ENCODE measurements around the gene C5orf46. TPM values are rescaled to one million over a fixed set of nuclear protein-coding genes. Genes with fewer than 3 reads are reported as not detected.
A peak's percentile ranks its signal among the peaks of the same experiment; 100 is the strongest.

Gene C5orf46
- total RNA-seq, 2 donors from 2014 or later: not detected

DNA sequence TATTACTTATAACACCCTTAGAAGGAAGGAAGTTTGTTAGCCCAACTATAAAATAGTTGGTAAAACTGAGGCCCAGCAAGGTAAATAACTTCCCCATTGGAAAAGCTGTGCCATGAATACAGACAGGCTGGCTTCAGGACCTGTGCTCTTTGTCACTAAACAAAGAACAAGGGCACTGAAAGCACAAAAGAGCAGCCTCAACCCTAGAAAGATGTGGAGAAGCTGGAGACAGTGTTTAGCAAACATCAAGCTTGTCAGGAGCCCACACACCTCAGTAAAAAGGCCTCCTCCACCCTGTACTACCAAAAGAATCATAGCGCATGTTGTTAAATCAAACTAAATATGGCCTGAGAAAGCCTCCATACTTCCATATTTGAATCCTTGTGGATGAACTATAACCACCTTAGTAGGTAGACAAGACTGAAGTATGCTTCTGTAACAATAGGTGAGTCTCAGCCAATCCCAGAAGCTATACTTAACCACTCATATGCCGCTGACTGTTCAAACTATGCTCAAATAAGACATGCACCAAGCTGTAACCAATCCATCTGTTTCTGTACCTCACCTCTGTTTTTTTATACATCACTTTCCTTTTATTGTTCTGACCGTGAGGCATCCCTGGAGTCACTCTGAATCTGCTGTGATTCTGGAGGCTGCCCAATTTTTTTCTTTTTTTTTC is 46.2 kb downstream of the C5orf46 start:
- H3K36me3 Mint-ChIP-seq: no peaks in the 10 kb centered on the region
- ATAC-seq (no peak), DNase-seq (ENCODE audit: low spot score) (no peak)
- no peak overlapping the region for H3K27ac Mint-ChIP-seq
- H3K4me3 Mint-ChIP-seq: no peak overlapping the region
- H3K4me1 Mint-ChIP-seq (ENCODE audit: low read depth in 2 of 2): no peaks in the 10 kb centered on the region
- H3K9me3 Mint-ChIP-seq: no peaks in the 10 kb centered on the region
- H3K27me3 Mint-ChIP-seq: no peaks in the 10 kb centered on the region

DNA sequence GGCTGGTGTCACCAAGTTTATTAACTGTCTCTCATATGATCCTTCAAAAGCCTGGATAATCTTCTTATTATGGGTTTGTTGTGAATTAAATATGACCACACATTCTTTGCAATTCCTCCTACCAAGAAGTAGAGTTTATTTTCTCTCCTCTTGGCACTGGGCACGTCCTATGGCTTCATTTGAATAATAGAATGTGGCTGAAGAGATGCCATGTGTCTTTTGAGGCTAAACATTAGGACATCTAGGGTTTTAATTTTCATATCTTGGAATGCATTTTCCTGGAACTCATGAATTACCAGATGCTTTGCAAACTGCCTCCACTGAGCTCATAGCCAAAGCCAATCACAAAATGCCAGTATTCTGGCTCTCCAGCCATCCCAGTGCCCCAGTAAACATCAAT is 47.8 kb downstream of the C5orf46 start:
- Mint-ChIP-seq H3K27ac (no peak overlapping the region), H3K4me3 (no peak overlapping the region), H3K27me3 (peaks cover 4 to 6% of the 10 kb centered on the region in 2 donors), H3K36me3 (no peaks in the 10 kb centered on the region), H3K4me1 (ENCODE audit: low read depth in 2 of 2) (no peaks in the 10 kb centered on the region), H3K9me3 (no peaks in the 10 kb centered on the region)
- ATAC-seq: no peak
- no peak for DNase-seq (ENCODE audit: low spot score)

DNA sequence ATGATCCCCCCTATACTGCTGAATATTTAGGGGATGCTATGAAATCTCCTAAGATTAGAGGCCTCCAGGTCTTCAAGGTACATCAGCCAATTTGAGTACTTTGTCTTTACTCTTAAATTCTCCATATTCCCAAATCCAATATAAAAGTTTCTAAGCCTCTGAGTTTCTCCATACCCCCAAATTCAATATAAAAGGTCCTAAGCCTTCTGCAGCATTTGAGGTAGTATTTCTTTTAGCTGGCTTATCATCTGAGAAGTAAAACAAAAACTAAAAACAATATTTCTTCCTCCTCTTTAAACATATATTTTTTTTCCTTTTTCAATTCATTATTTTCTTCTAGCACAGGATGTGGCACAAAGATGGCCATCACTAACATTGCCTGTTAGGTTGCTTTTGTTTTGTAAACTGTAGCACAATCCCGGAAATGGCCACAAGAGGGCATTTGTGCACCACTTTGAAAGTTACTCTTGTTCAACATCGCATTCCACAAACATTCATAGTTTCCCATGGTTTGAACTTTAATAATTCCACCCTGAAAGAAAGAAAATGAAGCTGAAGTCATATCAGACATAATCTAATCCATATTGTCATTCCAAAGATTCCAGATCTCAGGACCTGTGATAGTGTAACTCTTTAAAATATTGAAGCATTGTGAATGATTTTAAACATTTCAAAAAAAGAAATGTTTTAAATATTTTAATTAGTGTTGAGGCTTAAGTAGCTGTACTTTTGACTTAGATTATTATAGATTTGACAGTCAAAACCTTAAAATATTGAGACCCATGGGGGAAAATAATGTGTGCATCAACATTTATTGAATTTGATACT is 48.8 kb downstream of the C5orf46 start:
- Mint-ChIP-seq H3K9me3 (no peaks in the 10 kb centered on the region), H3K4me3 (no peak overlapping the region), H3K27me3 (peaks cover 8 to 12% of the 10 kb centered on the region in 2 donors), H3K36me3 (no peaks in the 10 kb centered on the region), H3K4me1 (ENCODE audit: low read depth in 2 of 2) (peaks cover 0 to 4% of the 10 kb centered on the region in 2 donors), H3K27ac (no peak overlapping the region)
- ATAC-seq: no peak
- peak; percentile 68 for DNase-seq (ENCODE audit: low spot score)

DNA sequence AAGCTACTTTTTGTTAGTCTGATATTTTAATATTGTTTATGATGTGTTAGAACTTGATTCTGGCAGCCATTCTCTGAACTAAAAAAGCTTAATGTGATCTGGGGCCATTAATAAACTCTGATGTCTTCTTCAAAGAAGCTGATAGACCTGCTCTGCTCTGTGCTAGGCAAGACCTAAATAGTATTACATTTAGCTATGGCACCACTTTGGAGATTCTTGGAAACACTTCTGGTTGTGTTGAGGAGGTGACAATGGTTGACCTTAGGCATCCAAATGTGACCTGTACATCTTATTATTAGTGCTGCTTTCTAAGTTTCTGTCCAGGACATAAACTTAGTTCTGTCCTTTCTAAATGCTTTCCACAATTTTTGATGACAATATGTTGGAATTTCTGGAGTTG is 49.5 kb downstream of the C5orf46 start:
- DNase-seq (ENCODE audit: low spot score): no peak
- Mint-ChIP-seq H3K4me3 (no peak overlapping the region), H3K9me3 (no peaks in the 10 kb centered on the region), H3K27me3 (peaks cover 8 to 19% of the 10 kb centered on the region in 2 donors), H3K27ac (no peak overlapping the region), H3K4me1 (ENCODE audit: low read depth in 2 of 2) (peaks cover 0 to 5% of the 10 kb centered on the region in 2 donors), H3K36me3 (no peaks in the 10 kb centered on the region)
- no peak for ATAC-seq

DNA sequence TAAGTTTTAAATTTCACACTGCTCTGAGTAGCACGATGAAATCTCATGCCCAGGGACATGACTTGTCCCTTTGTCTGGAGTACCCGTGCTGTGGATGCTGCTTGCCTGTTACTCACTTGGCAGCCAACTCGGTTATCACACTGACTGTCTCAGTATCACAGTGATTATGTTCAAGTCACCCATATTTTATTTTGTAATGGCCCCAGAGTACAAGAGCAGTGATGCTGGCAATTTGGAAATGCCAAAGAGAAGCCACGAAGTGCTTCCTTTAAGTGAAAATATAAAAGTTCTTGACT is 50.6 kb downstream of the C5orf46 start:
- Mint-ChIP-seq H3K27me3 (peaks cover 8 to 19% of the 10 kb centered on the region in 2 donors), H3K9me3 (no peaks in the 10 kb centered on the region), H3K36me3 (no peaks in the 10 kb centered on the region), H3K4me1 (ENCODE audit: low read depth in 2 of 2) (peaks cover 0 to 5% of the 10 kb centered on the region in 2 donors), H3K27ac (no peak overlapping the region), H3K4me3 (no peak overlapping the region)
- ATAC-seq (no peak), DNase-seq (ENCODE audit: low spot score) (no peak)

DNA sequence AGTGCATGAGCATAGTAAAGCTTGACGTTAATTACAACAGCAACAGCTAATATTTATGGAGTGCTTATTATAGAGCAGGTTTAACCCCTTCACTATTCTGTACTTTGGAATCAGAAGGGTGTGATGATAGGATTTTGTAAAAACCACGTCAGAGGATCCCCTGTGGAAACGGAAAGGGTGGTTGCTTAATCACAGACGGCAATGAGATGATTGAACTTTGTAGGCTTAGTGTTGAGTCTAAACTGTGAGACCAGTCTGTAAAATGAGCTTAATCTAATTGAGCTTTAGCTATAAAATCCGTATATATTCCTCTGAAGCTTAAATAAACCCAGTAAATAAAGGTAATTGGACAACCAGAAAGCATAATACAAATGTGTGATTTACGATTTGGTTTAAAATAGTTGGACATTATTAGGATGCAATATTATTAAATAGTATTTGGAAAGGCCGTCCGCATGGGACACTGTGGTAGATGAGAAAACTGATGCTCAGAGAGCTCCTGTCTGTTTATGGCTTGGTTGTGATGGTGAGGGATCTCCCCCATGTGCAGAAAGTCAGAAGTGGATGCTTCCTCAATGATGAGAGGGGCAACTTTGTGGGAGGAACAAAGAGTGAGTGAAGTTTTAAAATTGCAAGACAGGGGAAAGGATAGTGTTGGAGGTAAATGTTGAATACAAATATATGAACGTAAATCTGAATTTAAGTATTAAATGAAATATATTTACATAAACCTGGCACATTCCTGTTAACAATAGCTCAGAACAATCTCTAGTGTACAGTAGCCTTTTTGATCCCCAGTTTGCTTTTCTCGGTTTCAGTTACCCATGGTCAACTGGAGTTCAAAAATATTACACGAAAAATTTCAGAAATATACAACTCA is 51.2 kb downstream of the C5orf46 start:
- Mint-ChIP-seq H3K9me3 (no peaks in the 10 kb centered on the region), H3K36me3 (no peaks in the 10 kb centered on the region), H3K27ac (no peak overlapping the region), H3K4me3 (no peak overlapping the region), H3K4me1 (ENCODE audit: low read depth in 2 of 2) (peaks cover 0 to 5% of the 10 kb centered on the region in 2 donors), H3K27me3 (peaks cover 8 to 19% of the 10 kb centered on the region in 2 donors)
- ATAC-seq: no peak
- DNase-seq (ENCODE audit: low spot score): no peak

DNA sequence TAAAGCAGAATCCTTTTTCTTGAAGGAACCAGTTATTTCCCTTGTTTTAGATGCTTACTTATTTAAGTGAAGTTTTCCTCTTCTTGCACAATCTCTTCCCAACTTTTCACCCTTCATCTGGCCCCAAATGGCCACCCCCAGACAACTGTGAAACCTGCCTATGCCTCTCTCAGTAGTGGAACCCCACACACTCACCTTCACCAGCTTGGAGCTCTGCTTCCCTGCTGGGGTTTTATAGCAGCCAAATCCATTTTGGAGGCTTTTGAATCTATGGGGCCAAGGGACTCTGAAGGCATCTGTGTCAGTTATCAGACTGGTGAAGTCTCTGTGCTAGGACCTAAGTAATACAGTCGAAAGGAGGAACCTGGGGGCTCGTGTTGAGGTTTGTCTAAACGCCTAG is 52.0 kb downstream of the C5orf46 start:
- Mint-ChIP-seq H3K4me1 (ENCODE audit: low read depth in 2 of 2) (peaks cover 0 to 5% of the 10 kb centered on the region in 2 donors), H3K36me3 (no peaks in the 10 kb centered on the region), H3K9me3 (no peaks in the 10 kb centered on the region), H3K27ac (no peak overlapping the region), H3K27me3 (peaks cover 9 to 23% of the 10 kb centered on the region in 2 donors), H3K4me3 (no peak overlapping the region)
- DNase-seq (ENCODE audit: low spot score) (no peak), ATAC-seq (no peak)

DNA sequence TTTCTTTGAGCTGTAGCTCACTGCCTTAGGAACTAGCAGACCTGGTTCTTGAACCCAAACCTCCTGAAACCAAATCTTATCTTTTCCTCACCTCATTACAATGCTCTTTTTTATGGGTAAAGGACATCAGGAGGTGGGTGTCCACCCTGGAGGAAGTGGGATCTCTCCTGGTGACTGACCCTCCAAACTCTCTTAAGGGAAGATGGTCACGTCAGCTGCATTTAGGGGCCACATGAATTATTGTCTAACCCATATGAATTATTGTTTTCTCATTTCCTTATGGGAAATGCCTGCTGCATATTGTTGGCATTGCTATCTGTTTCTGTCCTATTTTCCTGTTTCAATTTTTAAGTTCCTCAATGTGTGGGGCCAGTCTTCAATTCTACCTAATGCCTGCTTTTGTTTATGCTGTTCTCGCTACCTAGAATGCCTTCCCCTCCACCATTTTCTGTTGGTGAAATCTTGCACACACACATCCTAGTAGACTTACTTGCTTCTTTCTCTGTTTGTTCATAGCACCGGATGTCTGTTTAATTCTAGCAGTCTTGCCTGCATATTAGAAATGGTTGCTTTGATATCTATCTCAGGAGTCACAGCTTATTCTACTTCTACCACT is 52.9 kb downstream of the C5orf46 start:
- peaks cover 14 to 31% of the 10 kb centered on the region in 2 donors for H3K27me3 Mint-ChIP-seq
- H3K4me3 Mint-ChIP-seq: no peak overlapping the region
- H3K36me3 Mint-ChIP-seq: no peaks in the 10 kb centered on the region
- H3K9me3 Mint-ChIP-seq: no peaks in the 10 kb centered on the region
- H3K27ac Mint-ChIP-seq: no peak overlapping the region
- peaks cover 0 to 5% of the 10 kb centered on the region in 2 donors for H3K4me1 Mint-ChIP-seq (ENCODE audit: low read depth in 2 of 2)
- no peak for ATAC-seq
- DNase-seq (ENCODE audit: low spot score): no peak

DNA sequence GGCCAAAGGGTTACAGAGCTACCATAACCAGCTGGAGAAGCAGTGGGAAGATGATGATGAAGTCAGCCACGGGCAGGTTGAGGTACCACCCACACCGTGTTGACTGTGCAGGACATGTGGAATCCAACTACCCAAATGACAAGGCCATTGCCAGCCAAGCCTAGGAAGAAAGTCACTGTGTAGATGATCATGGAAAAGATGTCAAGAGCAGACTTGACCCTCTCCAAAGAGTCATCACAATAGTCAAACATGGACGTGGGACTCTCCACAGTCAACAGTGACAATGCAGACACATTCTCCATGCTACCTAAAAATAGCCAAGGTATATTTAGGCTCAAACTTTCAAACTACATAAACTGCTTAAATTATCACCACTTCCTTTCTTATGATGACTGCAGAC is 54.0 kb downstream of the C5orf46 start:
- ATAC-seq (peak in 1 of 2 donors; percentile 20), DNase-seq (ENCODE audit: low spot score) (no peak)
- Mint-ChIP-seq H3K4me3 (no peak overlapping the region), H3K27me3 (peaks cover 22 to 42% of the 10 kb centered on the region in 2 donors), H3K27ac (no peak overlapping the region), H3K36me3 (no peaks in the 10 kb centered on the region), H3K9me3 (no peaks in the 10 kb centered on the region), H3K4me1 (ENCODE audit: low read depth in 2 of 2) (peaks cover 0 to 5% of the 10 kb centered on the region in 2 donors)

DNA sequence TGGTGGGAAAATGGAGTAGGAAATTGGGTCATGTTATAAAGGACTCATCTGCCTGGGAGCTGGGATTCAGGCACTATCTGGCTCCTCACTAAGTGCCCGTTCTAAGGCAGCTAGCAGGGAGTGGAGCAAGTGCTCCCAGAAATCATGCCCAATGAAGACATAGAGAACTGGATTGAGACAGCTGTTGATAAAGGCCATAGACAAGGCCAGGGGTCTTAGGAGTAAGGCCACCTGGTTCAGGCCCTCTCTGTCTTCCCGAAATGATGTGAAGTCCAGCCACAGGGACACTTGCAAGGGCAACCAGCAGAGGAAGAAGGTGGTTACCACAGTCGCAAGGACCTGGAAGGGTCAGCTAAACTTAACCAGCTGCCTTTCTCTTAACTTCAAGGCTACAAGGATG is 54.8 kb downstream of the C5orf46 start:
- Mint-ChIP-seq H3K9me3 (no peaks in the 10 kb centered on the region), H3K36me3 (no peaks in the 10 kb centered on the region), H3K4me3 (no peak overlapping the region), H3K4me1 (ENCODE audit: low read depth in 2 of 2) (peaks cover 0 to 5% of the 10 kb centered on the region in 2 donors), H3K27me3 (peaks cover 25 to 48% of the 10 kb centered on the region in 2 donors), H3K27ac (no peak overlapping the region)
- DNase-seq (ENCODE audit: low spot score) (no peak), ATAC-seq (no peak)

DNA sequence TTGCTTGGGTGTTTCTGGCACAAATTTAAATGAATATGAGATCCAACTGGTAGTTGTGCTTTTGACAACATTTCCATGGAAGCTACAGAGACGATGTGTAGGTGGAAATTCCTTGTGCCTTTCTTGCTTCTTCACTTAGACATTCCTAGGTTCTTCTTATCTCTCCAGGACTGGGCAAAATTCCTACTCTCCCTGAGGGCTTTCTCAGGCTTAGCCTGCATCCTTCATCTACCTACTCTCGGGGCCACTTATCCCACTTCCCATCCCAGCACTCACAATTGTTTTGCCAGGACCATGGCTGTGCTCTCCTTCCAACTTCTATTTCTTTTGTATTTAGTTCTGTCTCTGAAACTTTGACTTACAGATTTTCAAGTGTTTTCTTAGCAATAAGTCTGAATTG is 57.1 kb downstream of the C5orf46 start:
- H3K36me3 Mint-ChIP-seq: no peaks in the 10 kb centered on the region
- no peak for DNase-seq (ENCODE audit: low spot score)
- no peak overlapping the region for H3K27ac Mint-ChIP-seq
- H3K4me1 Mint-ChIP-seq (ENCODE audit: low read depth in 2 of 2): peaks cover 0 to 5% of the 10 kb centered on the region in 2 donors
- no peaks in the 10 kb centered on the region for H3K9me3 Mint-ChIP-seq
- peaks cover 25 to 57% of the 10 kb centered on the region in 2 donors for H3K27me3 Mint-ChIP-seq
- ATAC-seq: no peak
- no peak overlapping the region for H3K4me3 Mint-ChIP-seq

DNA sequence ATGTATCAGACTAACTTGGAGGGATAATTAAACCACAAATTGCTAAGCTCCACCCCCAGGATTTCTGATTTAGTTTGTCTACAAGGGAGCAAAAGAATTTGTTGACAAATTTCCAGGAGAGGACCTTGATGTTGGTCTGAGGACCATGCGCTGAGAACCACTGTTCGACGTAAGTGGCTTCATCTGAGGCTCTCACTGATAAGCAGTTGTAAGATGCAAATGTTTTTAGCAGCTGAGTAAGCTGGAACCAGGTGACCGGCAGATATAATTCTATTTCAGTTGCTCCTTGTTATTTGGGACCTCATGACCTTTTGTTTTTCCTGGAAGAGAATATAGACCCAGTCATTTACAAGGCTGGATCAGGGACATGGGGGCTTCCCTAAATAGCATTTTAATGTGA is 60.7 kb downstream of the C5orf46 start:
- DNase-seq (ENCODE audit: low spot score) (no peak), ATAC-seq (no peak)
- H3K36me3 Mint-ChIP-seq: no peaks in the 10 kb centered on the region
- H3K27ac Mint-ChIP-seq: no peak overlapping the region
- no peaks in the 10 kb centered on the region for H3K4me1 Mint-ChIP-seq (ENCODE audit: low read depth in 2 of 2)
- no peaks in the 10 kb centered on the region for H3K9me3 Mint-ChIP-seq
- H3K27me3 Mint-ChIP-seq: peaks cover 30 to 59% of the 10 kb centered on the region in 2 donors
- H3K4me3 Mint-ChIP-seq: no peak overlapping the region

DNA sequence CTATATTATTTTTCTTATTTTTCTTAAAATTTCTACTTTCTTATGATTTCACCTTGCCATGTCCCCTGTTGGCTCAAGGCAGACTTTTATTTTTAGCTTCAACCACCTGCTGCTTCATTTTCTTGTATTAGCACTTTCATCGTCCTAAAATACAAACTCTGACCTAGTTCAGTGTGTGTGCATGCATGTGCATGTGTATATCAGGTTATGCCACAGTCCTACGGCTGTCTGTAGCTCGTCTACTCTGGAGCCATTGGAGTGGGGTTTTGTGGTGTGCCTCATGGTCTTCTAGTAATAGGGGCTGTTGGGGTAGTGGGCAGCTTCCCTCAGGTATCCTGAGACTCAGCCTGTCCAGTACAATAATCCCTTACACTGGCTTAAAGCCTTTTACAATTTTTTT is 61.5 kb downstream of the C5orf46 start:
- Mint-ChIP-seq H3K27me3 (peaks cover 30 to 59% of the 10 kb centered on the region in 2 donors), H3K27ac (no peak overlapping the region), H3K36me3 (no peaks in the 10 kb centered on the region), H3K4me3 (no peak overlapping the region), H3K9me3 (no peaks in the 10 kb centered on the region), H3K4me1 (ENCODE audit: low read depth in 2 of 2) (no peaks in the 10 kb centered on the region)
- ATAC-seq: no peak
- DNase-seq (ENCODE audit: low spot score): no peak

All from natural killer cell treated with Interleukin-12 subunit alpha and Interleukin-12 subunit beta and Interleukin-15 and Interleukin-18, amount 100 ng/mL, for 72 hours (primary cell).